HepG2 (cell line): ENCODE results near the gene BEST2. TPM values are rescaled to one million over a fixed set of nuclear protein-coding genes. Genes with fewer than 3 reads are reported as not detected.

ENCODE experiments used
- ATAC-seq: fragments of 200-7000 bp; cut with Tn5 transposase; 3 replicates; pipeline ENCODE4 v1.9.1; 2020; ENCODE audit warnings: mild to moderate bottlenecking, moderate library complexity
- BruUV-seq: library from RNA; stranded (reverse); fragments of 400-500 nt; replicated peaks from 2 replicates; lab custom pipeline; 2021; lab: Mats Ljungman, UMichigan
- CTCF ChIA-PET: fragments of 300-600 bp; formaldehyde crosslinking; extraction: SDS; loops from one replicate; lab custom pipeline; 2021; ENCODE audit warnings: low total read pairs, inconsistent platforms, low intra/inter-chr PET ratio; lab: Yijun Ruan, JAX
- POLR2A ChIA-PET: fragments of 350-600 bp; sonication (Branson Sonifier 250); formaldehyde crosslinking; loops from one replicate; lab custom pipeline; 2020; ENCODE audit warnings: antibody characterized with exemption, inconsistent platforms; lab: Yijun Ruan, JAX
- DNase-seq: peaks from one replicate; pipeline ENCODE4 v3.0.0-alpha.2; 2015; ENCODE audit warnings: low spot score
- FAIRE-seq: peaks from 3 replicates; lab custom pipeline; 2011; peaks lifted over from hg19 to GRCh38; lab: Jason Lieb, UNC
- H2AFZ ChIP-seq: one replicate; pipeline ENCODE4 v1.6.1; 2011; ENCODE audit warnings: low read length, inconsistent platforms
- H3K27ac ChIP-seq: fragments of 300-600 bp; 3 replicates; pipeline ENCODE4 v1.8.0; 2011; ENCODE audit warnings: mixed run types, mild to moderate bottlenecking, mixed read lengths, low read length, inconsistent platforms; ENCODE audit not compliant: insufficient read depth; ENCODE audit errors: extremely low read length
- H3K27me3 ChIP-seq, 2 experiments: fragments of 200-600 bp in 1 of 2; 2 replicates in 1 of 2; 3 replicates in 1 of 2; pipeline versions ENCODE4 v1.6.0 to v1.8.0; 2011; ENCODE audit warnings: low read length in 2 of 2, mild to moderate bottlenecking in 2 of 2, moderate library complexity in 2 of 2, inconsistent platforms in 1 of 2; ENCODE audit not compliant: insufficient read depth in 2 of 2, control insufficient read depth in 1 of 2
- H3K36me3 ChIP-seq, 2 experiments: fragments of 200-600 bp in 1 of 2; replicated peaks in 1 of 2; 2 replicates in 1 of 2; 3 replicates in 1 of 2; pipeline versions ENCODE4 v1.5.1 to v1.8.0; 2011; ENCODE audit warnings: low read length in 2 of 2, inconsistent platforms in 1 of 2; ENCODE audit not compliant: insufficient read depth in 2 of 2, control insufficient read depth in 1 of 2
- H3K4me1 ChIP-seq: 2 replicates; pipeline ENCODE4 v1.5.1; 2012; ENCODE audit warnings: low read length, inconsistent platforms; ENCODE audit not compliant: insufficient read depth
- H3K4me2 ChIP-seq: 2 replicates; pipeline ENCODE4 v1.6.0; 2011; ENCODE audit warnings: low read depth, low read length, inconsistent platforms
- H3K4me3 ChIP-seq, 3 experiments: fragments of 200-600 bp in 1 of 3; sonication (generic), shearing (Covaris generic) in 1 of 3; replicated peaks in 1 of 3; 2 replicates each; pipeline ENCODE4 v1.5.1; 2011 to 2016; ENCODE audit warnings: low read length in 3 of 3, inconsistent platforms in 2 of 3, low read depth in 2 of 3, mild to moderate bottlenecking in 2 of 3, control low read depth in 1 of 3, mixed read lengths in 1 of 3; ENCODE audit not compliant: insufficient read depth in 1 of 3
- H3K79me2 ChIP-seq: one replicate; pipeline ENCODE4 v1.6.1; 2011; ENCODE audit warnings: low read length, inconsistent platforms; ENCODE audit not compliant: insufficient read depth
- H3K9ac ChIP-seq: 2 replicates; pipeline ENCODE4 v1.6.0; 2011; ENCODE audit warnings: mild to moderate bottlenecking, low read depth, low read length, inconsistent platforms; ENCODE audit not compliant: insufficient read depth
- H3K9me3 ChIP-seq: 2 replicates; pipeline ENCODE4 v1.5.1; 2012; ENCODE audit warnings: mild to moderate bottlenecking, low read length
- H4K20me1 ChIP-seq: 2 replicates; pipeline ENCODE4 v1.6.0; 2011; ENCODE audit warnings: inconsistent platforms, mild to moderate bottlenecking, low read length, moderate library complexity; ENCODE audit not compliant: insufficient read depth
- ATF1 ChIP-seq: IDR thresholded peaks from 2 replicates; pipeline ENCODE4 v1.6.1; 2016; ENCODE audit warnings: mild to moderate bottlenecking, control low read depth
- FOXM1 ChIP-seq: sonication (generic); formaldehyde crosslinking; IDR thresholded peaks from 2 replicates; pipeline ENCODE4 v1.5.0; 2020; ENCODE audit warnings: missing genetic modification reagents
- REL ChIP-seq: sonication (generic); formaldehyde crosslinking; conservative IDR thresholded peaks from 2 replicates; pipeline ENCODE4 v1.8.0; 2022; ENCODE audit warnings: mild to moderate bottlenecking, missing genetic modification reagents, moderate library complexity
- SP1 ChIP-seq, 2 experiments: fragments of 450-650 bp in 1 of 2; sonication (generic) in 1 of 2; formaldehyde crosslinking in 1 of 2; IDR thresholded peaks; 2 replicates each; pipeline versions ENCODE4 v1.4.0 to v1.6.1; 2016 to 2020; ENCODE audit warnings: missing genetic modification reagents in 1 of 2
- SRSF1 ChIP-seq: fragments of 200-400 bp; formaldehyde crosslinking; optimal IDR thresholded peaks from 2 replicates; pipeline ENCODE3; 2017; ENCODE audit warnings: mild to moderate bottlenecking, low read depth, low read length, moderate library complexity
- TARDBP ChIP-seq: sonication (generic); formaldehyde crosslinking; IDR thresholded peaks from 2 replicates; pipeline ENCODE4 v1.8.0; 2022; ENCODE audit warnings: mild to moderate bottlenecking, missing genetic modification reagents
- TGIF2 ChIP-seq: IDR thresholded peaks from 2 replicates; pipeline ENCODE4 v1.6.1; 2016; ENCODE audit warnings: control low read depth, missing compliant biosample characterization
- THAP11 ChIP-seq: IDR thresholded peaks from 2 replicates; pipeline ENCODE4 v1.6.1; 2016; ENCODE audit warnings: missing biosample characterization, missing genetic modification reagents
- XBP1 ChIP-seq: sonication (generic); formaldehyde crosslinking; IDR thresholded peaks from 2 replicates; pipeline ENCODE4 v1.5.0; 2020; ENCODE audit warnings: missing genetic modification reagents
- ZBTB7B ChIP-seq: sonication (generic); formaldehyde crosslinking; IDR thresholded peaks from 2 replicates; pipeline ENCODE4 v1.4.0; 2020; ENCODE audit warnings: missing genetic modification reagents
- ZFX ChIP-seq: sonication (generic); formaldehyde crosslinking; IDR thresholded peaks from 2 replicates; pipeline ENCODE4 v1.4.0; 2020; ENCODE audit warnings: mild to moderate bottlenecking, low read depth, missing genetic modification reagents, moderate library complexity
- ZNF17 ChIP-seq: sonication (generic); formaldehyde crosslinking; IDR thresholded peaks from 2 replicates; pipeline ENCODE4 v1.5.0; 2020; ENCODE audit warnings: mild to moderate bottlenecking, missing genetic modification reagents
- ZNF563 ChIP-seq: sonication (generic); formaldehyde crosslinking; IDR thresholded peaks from 2 replicates; pipeline ENCODE4 v1.8.0; 2022; ENCODE audit warnings: mild to moderate bottlenecking, moderate library complexity, missing genetic modification reagents
- ZNF747 ChIP-seq: sonication (generic); formaldehyde crosslinking; IDR thresholded peaks from 2 replicates; pipeline ENCODE4 v1.8.1; 2023; ENCODE audit warnings: missing genetic modification reagents, mild to moderate bottlenecking, borderline replicate concordance
- WGBS: methylation state at CpG from one replicate; pipeline ENCODE4 v1.1.6; 2017; ENCODE audit warnings: low lambda C conversion rate; 5-methylcytosine and 5-hydroxymethylcytosine counted together
- in situ Hi-C: cut with HindIII; loops from 2 replicates; pipeline ENCODE4 v1.10.0; 2017; ENCODE audit warnings: low pct_unique_long_range_greater_than_20kb; ENCODE audit not compliant: extremely low pct_ligation_motif_present
- intact Hi-C: fragments of 100-400 bp; cut with micrococcal nuclease; formaldehyde crosslinking; loops from one replicate; pipeline ENCODE4 v1.10.0; 2022; ENCODE audit not compliant: unreplicated experiment
- polyA plus RNA-seq, 8 experiments: library from polyadenylated mRNA; depleted of rRNA in 3 of 8; stranded (reverse) in 7 of 8; unstranded in 1 of 8; fragments of >200 nt; fragmentation: Illumina TruSeq in 4 of 8; extraction: Trizol in 4 of 8; gene quantifications; 2 replicates each; pipeline versions ENCODE4 v1.2.1 to v1.2.3, GENCODE V29; 2011 to 2016; ENCODE audit warnings: low read depth in 4 of 8, missing spikeins in 1 of 8, mixed read lengths in 1 of 8; ENCODE audit not compliant: insufficient read depth in 1 of 8
- total RNA-seq, 5 experiments: library from RNA; depleted of rRNA; stranded (reverse); fragments of >200 nt; fragmentation: Illumina TruSeq; extraction: Trizol; gene quantifications; 2 replicates each; pipeline ENCODE4 v1.2.3, GENCODE V29; 2016; ENCODE audit warnings: low read depth in 1 of 5
- TF ChIP-seq, protein P1 (sequence below): sonication (generic); formaldehyde crosslinking; IDR thresholded peaks from 2 replicates; pipeline ENCODE4 v1.5.1; 2020; ENCODE audit warnings: missing genetic modification reagents, mild to moderate bottlenecking, borderline replicate concordance
- TF ChIP-seq, protein P2 (sequence below): sonication (generic); formaldehyde crosslinking; IDR thresholded peaks from 2 replicates; pipeline ENCODE4 v1.8.0; 2022; ENCODE audit warnings: mild to moderate bottlenecking, missing genetic modification reagents, moderate library complexity
- TF ChIP-seq, protein P3 (sequence below): sonication (generic); formaldehyde crosslinking; IDR thresholded peaks from 2 replicates; pipeline ENCODE4 v1.4.0; 2020; ENCODE audit warnings: missing genetic modification reagents

BEST2 gene
- total and polyA plus RNA-seq, 2 of the 13 experiments (the other 11 are each of a cell fraction or from before 2014, with no cell fraction given) = not detected

DNA sequence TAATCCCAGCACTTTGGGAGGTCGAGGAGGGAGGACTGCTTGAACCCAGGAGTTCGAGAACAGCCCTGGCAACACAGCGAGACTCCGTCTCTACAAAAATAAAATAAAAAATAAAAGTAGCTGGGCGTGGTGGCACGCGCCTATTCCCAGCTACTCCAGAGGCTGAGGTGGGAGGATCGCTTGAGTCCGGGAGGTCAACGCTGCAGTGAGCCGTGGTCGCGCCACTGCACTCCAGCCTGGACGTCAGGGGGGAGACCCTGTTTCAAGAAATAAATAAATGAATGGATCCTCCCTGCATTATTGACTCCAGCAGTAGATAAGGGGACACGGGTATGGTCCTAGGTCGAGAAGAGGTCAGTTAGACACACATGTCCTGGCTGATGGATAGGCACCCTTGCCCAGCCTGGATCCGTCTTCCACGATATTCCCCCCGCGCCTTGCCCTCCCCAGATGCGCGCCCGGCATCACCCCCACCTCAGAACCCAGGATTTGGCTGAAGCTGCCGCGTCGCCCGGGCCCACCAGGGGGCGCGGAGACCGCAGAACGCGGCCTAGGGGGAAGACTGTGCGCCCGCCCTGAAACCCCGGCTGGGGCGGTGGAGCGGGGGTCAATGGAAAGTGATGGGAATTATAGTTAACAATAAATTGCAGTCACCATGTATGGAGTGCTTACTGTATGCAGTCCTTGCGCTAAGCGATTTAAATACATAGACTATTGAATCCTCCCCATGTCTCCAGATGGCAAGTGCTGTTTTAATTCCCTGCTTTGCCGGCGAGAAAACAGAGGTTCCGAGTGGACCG lies 25.8 kb downstream of the BEST2 start:
- H3K9me3 ChIP-seq = no peaks in the 10 kb centered on the region
- FAIRE-seq = no peak
- no TSS peak for BruUV-seq
- no peaks in the 10 kb centered on the region for H3K79me2 ChIP-seq
- no peak overlapping the region for H3K27ac ChIP-seq
- no peaks in the 10 kb centered on the region; a peak in 1 of 5 replicates for H3K27me3 ChIP-seq
- H4K20me1 ChIP-seq = no peaks in the 10 kb centered on the region
- 24% methylated on average over 21 of the region's 43 CpGs for WGBS
- peak overlapping the region; percentile 76 to 80 (median 79) for H3K4me3 ChIP-seq
- CTCF ChIA-PET = interaction anchor here (0.8 to 3.9 kb wide), 6 partner anchors 11 to 70 kb away, joined by 3 to 54 read pairs (median 4); no protein-coding TSS in a partner anchor
- H3K36me3 ChIP-seq = no peaks in the 10 kb centered on the region
- in situ Hi-C loops (no loop called here), intact Hi-C loops (loop anchor here (1.0 kb wide), 1 partner anchor 19 kb away; no protein-coding TSS in a partner anchor)
- DNase-seq = peak; percentile 50
- H3K4me2 ChIP-seq = peak overlapping the region; percentile 91
- H2AFZ ChIP-seq = no peak overlapping the region
- peak; percentile 66 for ATAC-seq
- H3K9ac ChIP-seq = peak overlapping the region; percentile 53
- POLR2A ChIA-PET = interaction anchor here (0.5 to 6.4 kb wide), 9 partner anchors 10 to 255 kb away, joined by 3 to 124 read pairs (median 8); partner anchors contain the start of gene JUNB
- peaks cover 43% of the 10 kb centered on the region for H3K4me1 ChIP-seq
- TF ChIP-seq, protein P1, sequence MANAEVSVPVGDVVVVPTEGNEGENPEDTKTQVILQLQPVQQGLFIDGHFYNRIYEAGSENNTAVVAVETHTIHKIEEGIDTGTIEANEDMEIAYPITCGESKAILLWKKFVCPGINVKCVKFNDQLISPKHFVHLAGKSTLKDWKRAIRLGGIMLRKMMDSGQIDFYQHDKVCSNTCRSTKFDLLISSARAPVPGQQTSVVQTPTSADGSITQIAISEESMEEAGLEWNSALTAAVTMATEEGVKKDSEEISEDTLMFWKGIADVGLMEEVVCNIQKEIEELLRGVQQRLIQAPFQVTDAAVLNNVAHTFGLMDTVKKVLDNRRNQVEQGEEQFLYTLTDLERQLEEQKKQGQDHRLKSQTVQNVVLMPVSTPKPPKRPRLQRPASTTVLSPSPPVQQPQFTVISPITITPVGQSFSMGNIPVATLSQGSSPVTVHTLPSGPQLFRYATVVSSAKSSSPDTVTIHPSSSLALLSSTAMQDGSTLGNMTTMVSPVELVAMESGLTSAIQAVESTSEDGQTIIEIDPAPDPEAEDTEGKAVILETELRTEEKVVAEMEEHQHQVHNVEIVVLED (CRISPR knock-in tag) = no peak
- TF ChIP-seq TARDBP (CRISPR knock-in tag) = peak; percentile 51; the same call in 1 of the 2 replicates
- TF ChIP-seq ZNF747 = no peak
- TF ChIP-seq ATF1 = 0 out of 2 replicates have a peak, but pooled peaks have one; percentile 23
- TF ChIP-seq REL = 0 out of 2 replicates have a peak, but pooled peaks have one; percentile 22
- TF ChIP-seq, protein P2, sequence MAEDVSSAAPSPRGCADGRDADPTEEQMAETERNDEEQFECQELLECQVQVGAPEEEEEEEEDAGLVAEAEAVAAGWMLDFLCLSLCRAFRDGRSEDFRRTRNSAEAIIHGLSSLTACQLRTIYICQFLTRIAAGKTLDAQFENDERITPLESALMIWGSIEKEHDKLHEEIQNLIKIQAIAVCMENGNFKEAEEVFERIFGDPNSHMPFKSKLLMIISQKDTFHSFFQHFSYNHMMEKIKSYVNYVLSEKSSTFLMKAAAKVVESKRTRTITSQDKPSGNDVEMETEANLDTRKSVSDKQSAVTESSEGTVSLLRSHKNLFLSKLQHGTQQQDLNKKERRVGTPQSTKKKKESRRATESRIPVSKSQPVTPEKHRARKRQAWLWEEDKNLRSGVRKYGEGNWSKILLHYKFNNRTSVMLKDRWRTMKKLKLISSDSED (CRISPR knock-in tag) = no peak
- no peak for TF ChIP-seq SP1 (IDR thresholded peaks at IDR 0.05)
- TF ChIP-seq SP1 (CRISPR knock-in tag; IDR thresholded peaks at IDR 0.05) = no peak
- peak; percentile 78 for TF ChIP-seq SRSF1
- peak; percentile 43; the same call in 1 of the 2 replicates for TF ChIP-seq TGIF2
- TF ChIP-seq, protein P3, sequence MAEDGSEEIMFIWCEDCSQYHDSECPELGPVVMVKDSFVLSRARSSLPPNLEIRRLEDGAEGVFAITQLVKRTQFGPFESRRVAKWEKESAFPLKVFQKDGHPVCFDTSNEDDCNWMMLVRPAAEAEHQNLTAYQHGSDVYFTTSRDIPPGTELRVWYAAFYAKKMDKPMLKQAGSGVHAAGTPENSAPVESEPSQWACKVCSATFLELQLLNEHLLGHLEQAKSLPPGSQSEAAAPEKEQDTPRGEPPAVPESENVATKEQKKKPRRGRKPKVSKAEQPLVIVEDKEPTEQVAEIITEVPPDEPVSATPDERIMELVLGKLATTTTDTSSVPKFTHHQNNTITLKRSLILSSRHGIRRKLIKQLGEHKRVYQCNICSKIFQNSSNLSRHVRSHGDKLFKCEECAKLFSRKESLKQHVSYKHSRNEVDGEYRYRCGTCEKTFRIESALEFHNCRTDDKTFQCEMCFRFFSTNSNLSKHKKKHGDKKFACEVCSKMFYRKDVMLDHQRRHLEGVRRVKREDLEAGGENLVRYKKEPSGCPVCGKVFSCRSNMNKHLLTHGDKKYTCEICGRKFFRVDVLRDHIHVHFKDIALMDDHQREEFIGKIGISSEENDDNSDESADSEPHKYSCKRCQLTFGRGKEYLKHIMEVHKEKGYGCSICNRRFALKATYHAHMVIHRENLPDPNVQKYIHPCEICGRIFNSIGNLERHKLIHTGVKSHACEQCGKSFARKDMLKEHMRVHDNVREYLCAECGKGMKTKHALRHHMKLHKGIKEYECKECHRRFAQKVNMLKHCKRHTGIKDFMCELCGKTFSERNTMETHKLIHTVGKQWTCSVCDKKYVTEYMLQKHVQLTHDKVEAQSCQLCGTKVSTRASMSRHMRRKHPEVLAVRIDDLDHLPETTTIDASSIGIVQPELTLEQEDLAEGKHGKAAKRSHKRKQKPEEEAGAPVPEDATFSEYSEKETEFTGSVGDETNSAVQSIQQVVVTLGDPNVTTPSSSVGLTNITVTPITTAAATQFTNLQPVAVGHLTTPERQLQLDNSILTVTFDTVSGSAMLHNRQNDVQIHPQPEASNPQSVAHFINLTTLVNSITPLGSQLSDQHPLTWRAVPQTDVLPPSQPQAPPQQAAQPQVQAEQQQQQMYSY = peak; percentile 77
- peak; percentile 72 for TF ChIP-seq ZFX (CRISPR knock-in tag)
- TF ChIP-seq XBP1 (CRISPR knock-in tag) = no peak
- peak; percentile 46; the same call in 1 of the 2 replicates for TF ChIP-seq THAP11 (CRISPR knock-in tag)
- TF ChIP-seq ZNF17 (CRISPR knock-in tag) = peak; percentile 58; the same call in 1 of the 2 replicates
- no peak for TF ChIP-seq FOXM1 (CRISPR knock-in tag)
- peak; percentile 59 for TF ChIP-seq ZBTB7B (CRISPR knock-in tag)
- TF ChIP-seq ZNF563 (CRISPR knock-in tag) = no peak
